GM12892 (cell line): ENCODE data around the gene HLA-B.
"Not testable (repeated sequence)": the region's sequence is repeated elsewhere in the genome, so short reads cannot be mapped to it uniquely, and the experiment has no call there.

ENCODE experiments used
- DNase-seq: peaks from one replicate; pipeline ENCODE4 v3.0.0; 2011; ENCODE audit not compliant: insufficient read length
- FAIRE-seq: peaks from 2 replicates; lab custom pipeline; 2011; peaks lifted over from hg19 to GRCh38; lab: Jason Lieb, UNC
- POLR2A ChIP-seq: IDR thresholded peaks from 2 replicates; pipeline ENCODE4 v1.6.1; 2011; ENCODE audit warnings: low read depth, low read length, control low read depth
- POLR2AphosphoS5 ChIP-seq: IDR thresholded peaks from 2 replicates; pipeline ENCODE4 v1.6.1; 2011; ENCODE audit warnings: low read depth, low read length, control low read depth
- TAF1 ChIP-seq: IDR thresholded peaks from 2 replicates; pipeline ENCODE4 v1.6.1; 2011; ENCODE audit warnings: low read depth, mild to moderate bottlenecking, control low read depth, low read length, borderline replicate concordance

HLA-B gene

GRCh38 chr6:31396422-31397152 is 39.6 kb upstream of the HLA-B start:
- TF ChIP-seq TAF1 (no peak), POLR2AphosphoS5 (no peak), POLR2A (no peak)
- DNase-seq (no peak), FAIRE-seq (peak; percentile 98)

- no peak for DNase-seq
- TF ChIP-seq POLR2AphosphoS5, result no peak
- no peak for TF ChIP-seq POLR2A
- TF ChIP-seq TAF1, result no peak
- no peak for FAIRE-seq
Observed at GRCh38 chr6:31395832-31396231, 38.9 kb upstream of the HLA-B start.

GRCh38 chr6:31394381-31394780 is 37.4 kb upstream of the HLA-B start:
- TF ChIP-seq POLR2AphosphoS5 (no peak), TAF1 (no peak), POLR2A (no peak)
- FAIRE-seq (no peak), DNase-seq (no peak)

- no peak for FAIRE-seq
- TF ChIP-seq POLR2AphosphoS5, result no peak
- TF ChIP-seq POLR2A, result no peak
- no peak for TF ChIP-seq TAF1
- no peak for DNase-seq
Observed at GRCh38 chr6:31393932-31394331, 37.0 kb upstream of the HLA-B start.

- not testable (repeated sequence) for FAIRE-seq, DNase-seq
Observed at GRCh38 chr6:31389802-31390132, 32.8 kb upstream of the HLA-B start.

- peak; percentile 91 for FAIRE-seq
- not testable (repeated sequence) for DNase-seq
Observed at GRCh38 chr6:31388916-31389801, 32.2 kb upstream of the HLA-B start.

- TF ChIP-seq TAF1 (no peak), POLR2AphosphoS5 (no peak), POLR2A (no peak)
- DNase-seq, result no peak
- FAIRE-seq, result no peak
Observed at GRCh38 chr6:31386977-31387376, 30.0 kb upstream of the HLA-B start.

- no peak for DNase-seq
- TF ChIP-seq POLR2A (no peak), POLR2AphosphoS5 (no peak), TAF1 (no peak)
- FAIRE-seq, result no peak
Observed at GRCh38 chr6:31386099-31386498, 29.1 kb upstream of the HLA-B start.

GRCh38 chr6:31385041-31385440 is 28.1 kb upstream of the HLA-B start:
- TF ChIP-seq POLR2AphosphoS5 (no peak), POLR2A (no peak), TAF1 (no peak)
- FAIRE-seq (no peak), DNase-seq (no peak)

GRCh38 chr6:31383149-31383548 is 26.2 kb upstream of the HLA-B start:
- TF ChIP-seq POLR2AphosphoS5 (no peak), TAF1 (no peak), POLR2A (no peak)

GRCh38 chr6:31381666-31382065 is 24.7 kb upstream of the HLA-B start:
- TF ChIP-seq TAF1, result no peak
- TF ChIP-seq POLR2A, result no peak
- no peak for TF ChIP-seq POLR2AphosphoS5
- no peak for FAIRE-seq
- no peak for DNase-seq

More at GRCh38 chr6:31383149-31383548, 26.2 kb upstream of the HLA-B start:
- no peak for FAIRE-seq
- no peak for DNase-seq

- TF ChIP-seq POLR2AphosphoS5 (no peak), TAF1 (no peak)
- FAIRE-seq (no peak), DNase-seq (no peak)
Observed at GRCh38 chr6:31379850-31380249, 22.9 kb upstream of the HLA-B start.
